Smooth muscle cell (in vitro differentiated cells): ENCODE data around the gene KRT71. TPM values are rescaled to one million over a fixed set of nuclear protein-coding genes. Genes with fewer than 3 reads are reported as not detected.

Experiments
- DNase-seq: peaks from one replicate; lab custom pipeline; 2025; ENCODE audit not compliant: unreplicated experiment; lab: John Stamatoyannopoulos, UW
- H2AFZ ChIP-seq: fragments of 200-600 bp; sonication (generic); 2 replicates; pipeline ENCODE4 v1.6.0; 2016; ENCODE audit warnings: antibody characterized with exemption, low read depth, mild to moderate bottlenecking
- H3F3A ChIP-seq: fragments of 200-600 bp; sonication (generic); 2 replicates; pipeline ENCODE4 v1.6.0; 2017; ENCODE audit warnings: antibody characterized with exemption, low read depth
- H3K27ac ChIP-seq: fragments of 200-600 bp; sonication (generic); 2 replicates; pipeline ENCODE4 v1.5.1; 2016; ENCODE audit warnings: low read depth, mild to moderate bottlenecking
- H3K27me3 ChIP-seq: fragments of 200-600 bp; sonication (generic); 2 replicates; pipeline ENCODE4 v1.6.1; 2016; ENCODE audit warnings: low read depth, mild to moderate bottlenecking
- H3K36me3 ChIP-seq: fragments of 200-600 bp; sonication (generic); 2 replicates; pipeline ENCODE4 v1.5.1; 2016; ENCODE audit warnings: low read depth
- H3K4me1 ChIP-seq: fragments of 200-600 bp; sonication (generic); 2 replicates; pipeline ENCODE4 v1.5.1; 2016; ENCODE audit warnings: low read depth
- H3K4me2 ChIP-seq: fragments of 200-600 bp; sonication (generic); 2 replicates; pipeline ENCODE4 v1.6.0; 2016; ENCODE audit warnings: mild to moderate bottlenecking
- H3K4me3 ChIP-seq: fragments of 200-600 bp; sonication (generic); 2 replicates; pipeline ENCODE4 v1.5.1; 2016; ENCODE audit warnings: mild to moderate bottlenecking
- H3K79me2 ChIP-seq: fragments of 200-600 bp; sonication (generic); 2 replicates; pipeline ENCODE4 v1.6.0; 2016; ENCODE audit warnings: low read depth, mild to moderate bottlenecking
- H3K9ac ChIP-seq: fragments of 200-600 bp; sonication (generic); 2 replicates; pipeline ENCODE4 v1.6.0; 2016; ENCODE audit warnings: low read depth
- H3K9me3 ChIP-seq: fragments of 200-600 bp; sonication (generic); replicated peaks from 2 replicates; pipeline ENCODE4 v1.5.1; 2016; ENCODE audit warnings: low read depth
- H4K20me1 ChIP-seq: fragments of 200-600 bp; sonication (generic); 2 replicates; pipeline ENCODE4 v1.6.0; 2016; ENCODE audit warnings: low read depth
- WGBS: methylation state at CpG from one replicate; pipeline ENCODE4 v1.1.7; 2016; ENCODE audit warnings: low lambda C conversion rate; 5-methylcytosine and 5-hydroxymethylcytosine counted together
- polyA plus RNA-seq: library from polyadenylated mRNA; unstranded; fragments of >200 nt; fragmentation: Nextera tagmentation; extraction: Ambion mirVana; gene quantifications from 2 replicates; pipeline ENCODE4 v1.2.1, GENCODE V29; 2016
- total RNA-seq: library from RNA; depleted of rRNA; stranded (reverse); fragments of >200 nt; gene quantifications from 2 replicates; pipeline ENCODE4 v1.2.3, GENCODE V29; 2014
- TF ChIP-seq, protein P1 (sequence below): fragments of 200-600 bp; sonication (generic); IDR thresholded peaks from 2 replicates; pipeline ENCODE4 v1.5.1; 2017; ENCODE audit warnings: borderline replicate concordance, mild to moderate bottlenecking, antibody characterized with exemption; ENCODE audit not compliant: insufficient read depth, poor library complexity, severe bottlenecking

The KRT71 gene
- total and polyA plus RNA-seq, 2 experiments from 2014 or later: not detected

DNA sequence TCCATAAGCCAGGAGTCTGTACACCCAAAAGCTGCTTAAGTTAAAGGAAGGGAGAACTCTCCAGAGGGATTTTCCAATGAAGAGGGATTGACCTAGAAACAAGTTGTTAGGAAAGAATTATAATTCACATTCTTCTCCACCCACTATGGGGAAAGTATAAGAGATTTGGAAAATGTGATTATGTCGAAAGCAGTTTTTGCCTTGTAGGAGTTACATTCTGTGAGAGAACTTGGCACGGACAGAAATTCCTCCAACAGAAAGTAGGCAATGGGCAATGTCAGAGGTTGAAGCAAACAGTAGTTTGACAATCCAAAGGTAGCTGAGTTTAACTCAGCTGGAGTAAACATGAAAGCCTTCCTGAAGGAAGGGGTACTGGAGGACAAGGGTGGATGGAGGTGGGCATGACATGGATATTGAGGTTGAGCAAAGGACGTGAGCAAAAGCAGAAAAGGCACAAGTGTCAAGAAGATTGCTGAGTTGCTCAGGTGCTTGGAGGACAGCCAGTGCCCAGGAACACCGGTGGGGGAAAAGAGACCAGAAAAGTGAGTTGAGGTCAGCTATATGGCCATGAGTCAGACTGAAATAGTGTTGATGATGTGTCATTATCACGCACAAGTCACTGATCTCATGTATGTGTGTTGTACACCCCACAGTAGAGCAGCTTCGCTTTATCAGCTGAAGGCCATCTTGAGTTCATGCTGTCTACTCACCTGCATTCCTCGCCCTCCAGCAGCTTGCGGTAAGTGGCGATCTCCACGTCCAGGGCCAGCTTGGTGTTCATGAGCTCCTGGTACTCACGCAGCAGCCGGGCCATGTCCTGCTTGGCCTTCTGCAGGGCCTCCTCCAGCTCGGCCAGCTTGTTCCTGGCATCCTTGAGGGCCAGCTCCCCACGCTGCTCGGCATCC, 36.8 kb downstream of the KRT71 start:
- Histone ChIP-seq H3K4me2 (no peak overlapping the region), H4K20me1 (no peaks in the 10 kb centered on the region), H3K27me3 (no peaks in the 10 kb centered on the region), H3K4me3 (no peak overlapping the region), H3K27ac (no peak overlapping the region), H2AFZ (no peak overlapping the region), H3K9ac (no peak overlapping the region), H3F3A (no peaks in the 10 kb centered on the region), H3K9me3 (no peaks in the 10 kb centered on the region), H3K79me2 (no peaks in the 10 kb centered on the region), H3K4me1 (peaks cover 2% of the 10 kb centered on the region), H3K36me3 (no peaks in the 10 kb centered on the region)
- WGBS: 86% methylated on average over 15 of the region's 15 CpGs
- TF ChIP-seq, protein P1, sequence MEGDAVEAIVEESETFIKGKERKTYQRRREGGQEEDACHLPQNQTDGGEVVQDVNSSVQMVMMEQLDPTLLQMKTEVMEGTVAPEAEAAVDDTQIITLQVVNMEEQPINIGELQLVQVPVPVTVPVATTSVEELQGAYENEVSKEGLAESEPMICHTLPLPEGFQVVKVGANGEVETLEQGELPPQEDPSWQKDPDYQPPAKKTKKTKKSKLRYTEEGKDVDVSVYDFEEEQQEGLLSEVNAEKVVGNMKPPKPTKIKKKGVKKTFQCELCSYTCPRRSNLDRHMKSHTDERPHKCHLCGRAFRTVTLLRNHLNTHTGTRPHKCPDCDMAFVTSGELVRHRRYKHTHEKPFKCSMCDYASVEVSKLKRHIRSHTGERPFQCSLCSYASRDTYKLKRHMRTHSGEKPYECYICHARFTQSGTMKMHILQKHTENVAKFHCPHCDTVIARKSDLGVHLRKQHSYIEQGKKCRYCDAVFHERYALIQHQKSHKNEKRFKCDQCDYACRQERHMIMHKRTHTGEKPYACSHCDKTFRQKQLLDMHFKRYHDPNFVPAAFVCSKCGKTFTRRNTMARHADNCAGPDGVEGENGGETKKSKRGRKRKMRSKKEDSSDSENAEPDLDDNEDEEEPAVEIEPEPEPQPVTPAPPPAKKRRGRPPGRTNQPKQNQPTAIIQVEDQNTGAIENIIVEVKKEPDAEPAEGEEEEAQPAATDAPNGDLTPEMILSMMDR: no peak
- no peak for DNase-seq

DNA sequence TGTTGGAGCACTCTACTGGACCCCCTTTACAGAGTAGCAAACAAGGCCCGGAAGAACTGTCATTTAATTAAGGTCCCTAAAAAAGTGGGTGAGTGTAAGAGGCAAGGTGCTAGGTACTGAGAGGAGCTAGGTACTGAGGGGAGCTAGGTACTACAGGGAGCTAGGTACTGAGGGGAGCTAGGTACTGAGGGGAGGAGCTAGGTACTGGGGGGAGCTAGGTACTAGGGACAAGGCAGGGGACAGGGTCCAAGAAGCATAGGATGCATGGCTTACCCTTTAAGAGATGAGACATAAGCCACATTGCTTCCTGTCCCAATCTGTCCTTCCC, 37.7 kb downstream of the KRT71 start:
- H3K27me3 ChIP-seq: no peaks in the 10 kb centered on the region
- H3K4me1 ChIP-seq: no peaks in the 10 kb centered on the region
- TF ChIP-seq, protein P1: no peak
- no peaks in the 10 kb centered on the region for H3K9me3 ChIP-seq
- H4K20me1 ChIP-seq: no peaks in the 10 kb centered on the region
- no peaks in the 10 kb centered on the region for H3F3A ChIP-seq
- 92% methylated on average over 1 of the region's 1 CpG for WGBS
- no peak overlapping the region for H3K4me2 ChIP-seq
- no peaks in the 10 kb centered on the region for H3K36me3 ChIP-seq
- no peaks in the 10 kb centered on the region for H3K79me2 ChIP-seq
- no peak overlapping the region for H3K27ac ChIP-seq
- H2AFZ ChIP-seq: no peak overlapping the region
- no peak overlapping the region for H3K9ac ChIP-seq
- H3K4me3 ChIP-seq: no peak overlapping the region
- DNase-seq: no peak

DNA sequence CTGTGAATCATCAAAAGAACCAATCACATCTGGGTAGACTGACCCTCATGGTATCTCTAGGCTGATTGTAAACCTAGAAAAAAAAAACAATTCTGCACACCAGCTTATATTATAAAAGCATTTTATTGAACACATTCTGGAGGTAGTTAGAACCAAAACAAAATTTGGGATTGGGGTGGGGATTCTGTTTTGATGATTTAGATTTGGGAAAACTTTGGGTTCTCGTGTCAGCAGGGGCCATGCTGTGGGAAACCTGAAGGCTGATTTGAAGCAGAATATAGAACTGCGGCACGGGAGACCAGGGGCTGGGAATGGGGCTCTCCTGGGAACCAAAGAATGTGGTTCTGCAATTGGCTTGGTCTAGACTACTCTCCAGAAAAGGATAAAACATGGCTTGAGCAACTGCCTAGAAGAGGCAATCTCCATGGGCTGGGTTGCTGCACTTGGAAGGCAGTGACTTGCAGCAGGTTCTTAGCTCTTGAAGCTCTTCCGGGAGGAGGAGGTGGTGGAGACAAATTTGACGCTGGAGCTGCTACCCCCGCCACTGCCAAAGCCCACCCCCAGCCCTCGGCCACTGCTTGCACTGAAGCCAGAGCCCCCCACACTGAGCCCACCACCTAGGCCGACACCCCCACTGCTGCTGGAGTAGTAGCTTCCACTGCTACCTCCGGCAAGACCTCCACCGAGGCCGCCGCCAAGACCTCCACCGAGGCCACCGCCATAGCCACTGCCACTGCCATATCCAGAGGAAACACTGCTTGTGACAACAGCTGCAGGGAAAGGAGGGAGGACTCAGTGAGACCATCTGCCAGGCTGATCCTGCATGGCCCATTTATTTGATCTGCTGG, 38.2 kb downstream of the KRT71 start:
- 89% methylated on average over 6 of the region's 14 CpGs for WGBS
- Histone ChIP-seq H3K4me1 (no peaks in the 10 kb centered on the region), H3K27me3 (no peaks in the 10 kb centered on the region), H3K79me2 (no peaks in the 10 kb centered on the region), H3F3A (no peaks in the 10 kb centered on the region), H3K9me3 (no peaks in the 10 kb centered on the region), H3K36me3 (no peaks in the 10 kb centered on the region), H3K9ac (no peak overlapping the region), H3K27ac (no peak overlapping the region), H3K4me2 (no peak overlapping the region), H2AFZ (no peak overlapping the region), H4K20me1 (no peaks in the 10 kb centered on the region), H3K4me3 (no peak overlapping the region)
- TF ChIP-seq, protein P1: no peak
- no peak for DNase-seq
